22Rv1 (cell line): ENCODE results near the gene HHLA2.

Source experiments
- H3K27ac ChIP-seq: fragments of 450-650 bp; 2 replicates; pipeline ENCODE4 v1.5.1; 2017
- CTCF ChIP-seq: fragments of 450-650 bp; IDR thresholded peaks from 2 replicates; pipeline ENCODE4 v1.5.1; 2017; ENCODE audit warnings: mild to moderate bottlenecking
- ZFX ChIP-seq: fragments of 450-650 bp; IDR thresholded peaks from 2 replicates; pipeline ENCODE4 v1.6.1; 2017; ENCODE audit warnings: antibody characterized with exemption, borderline replicate concordance

Gene HHLA2

DNA sequence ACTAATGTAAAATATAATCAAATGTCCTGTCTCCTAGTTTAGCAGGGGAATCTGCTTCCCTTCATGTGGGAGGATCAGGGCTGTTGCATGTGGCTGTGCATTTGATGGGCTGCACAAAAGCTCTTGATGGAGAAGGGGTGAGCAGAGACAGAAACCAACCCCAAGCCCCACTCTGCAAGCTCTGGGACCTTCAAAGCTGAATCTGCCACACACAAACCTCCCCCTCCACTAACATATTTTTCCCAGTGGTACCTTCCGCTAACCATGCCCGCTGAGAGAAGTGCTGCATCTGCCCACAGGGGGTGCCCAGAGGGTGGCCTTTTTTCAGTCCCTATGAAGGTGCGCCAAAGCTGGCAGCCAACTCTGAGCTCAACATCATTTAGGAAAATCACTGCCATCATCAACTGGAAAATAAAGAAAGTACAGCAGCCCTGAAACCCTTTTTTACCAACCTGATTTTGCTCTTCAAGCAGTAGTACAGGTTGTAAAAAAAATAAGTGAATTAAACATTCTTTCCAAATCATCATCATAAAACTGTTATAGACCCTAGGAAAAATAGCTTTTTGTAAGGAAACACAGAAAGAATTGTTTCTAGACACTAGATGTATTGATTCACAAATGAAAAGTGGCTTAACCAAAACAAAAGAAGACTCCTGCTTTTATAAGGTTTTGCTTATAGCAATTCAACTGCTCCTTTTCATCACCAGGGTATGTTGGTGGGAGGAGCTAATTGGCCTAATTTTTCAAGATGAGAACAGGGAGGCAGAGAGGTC lies 97.0 kb downstream of the HHLA2 start:
- no peak overlapping the region for H3K27ac ChIP-seq
- TF ChIP-seq ZFX (no peak), CTCF (no peak)

- TF ChIP-seq CTCF (no peak), ZFX (no peak)
- H3K27ac ChIP-seq = no peak overlapping the region
These were observed 97.7 kb downstream of the HHLA2 start for GRCh38 chr3:108394016-108394415.

- no peak for TF ChIP-seq CTCF
- TF ChIP-seq ZFX = no peak
These were observed 98.2 kb downstream of the HHLA2 start for GRCh38 chr3:108394563-108394962.

GRCh38 chr3:108396336-108396735 lies 100.0 kb downstream of the HHLA2 start:
- H3K27ac ChIP-seq = no peak overlapping the region
- no peak for TF ChIP-seq ZFX
- no peak for TF ChIP-seq CTCF

More at GRCh38 chr3:108394563-108394962, 98.2 kb downstream of the HHLA2 start:
- H3K27ac ChIP-seq = no peak overlapping the region

DNA sequence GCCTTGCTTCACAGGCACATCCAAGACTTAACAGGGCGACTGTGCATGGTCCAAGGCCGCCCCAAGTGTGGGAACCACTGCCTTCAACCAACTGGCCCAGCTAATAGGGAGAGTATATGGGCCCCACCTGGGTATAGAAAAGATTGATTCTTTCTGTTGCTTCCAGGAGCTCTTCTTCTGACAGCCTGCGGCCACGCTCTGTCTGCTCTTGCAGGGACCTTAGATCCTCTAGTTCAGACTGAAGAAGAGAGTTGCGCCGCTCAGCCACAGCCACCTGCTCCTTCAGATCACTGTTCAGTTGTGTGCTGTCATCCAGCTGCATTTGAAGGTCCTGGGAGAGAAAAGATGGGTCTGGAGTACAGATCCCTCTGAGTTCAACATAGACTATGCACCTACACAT lies 102.2 kb downstream of the HHLA2 start:
- TF ChIP-seq ZFX = no peak
- TF ChIP-seq CTCF = no peak
- no peak overlapping the region for H3K27ac ChIP-seq

DNA sequence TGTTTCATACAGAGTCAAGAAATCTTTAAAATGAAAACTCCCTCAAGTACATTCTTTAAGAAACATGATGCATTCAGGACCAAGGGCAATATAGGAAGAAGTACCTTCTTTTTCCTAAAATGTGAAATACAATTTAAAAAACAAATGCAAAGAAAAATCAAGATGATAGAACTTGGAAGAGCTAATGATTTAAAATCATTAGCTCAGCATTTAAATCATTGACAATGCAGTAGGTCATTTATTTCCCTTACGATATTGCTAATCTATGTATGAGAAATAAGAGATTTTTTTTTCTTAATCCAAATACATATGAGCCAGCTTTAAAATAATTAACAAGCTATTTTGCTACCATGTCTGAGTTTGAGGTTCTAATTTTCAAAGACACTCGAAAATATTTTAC lies 105.5 kb downstream of the HHLA2 start:
- TF ChIP-seq ZFX = no peak
- TF ChIP-seq CTCF = no peak

GRCh38 chr3:108403198-108403597 lies 106.8 kb downstream of the HHLA2 start:
- TF ChIP-seq ZFX (no peak), CTCF (no peak)
- peak overlapping the region; percentile 13; the same call in 1 of the 2 replicates for H3K27ac ChIP-seq

More for the DNA sequence above, 105.5 kb downstream of the HHLA2 start:
- no peak overlapping the region for H3K27ac ChIP-seq
